IMR-90 (cell line): Measurements from ENCODE around the gene MINAR1. TPM values are rescaled to one million over a fixed set of nuclear protein-coding genes. Genes with fewer than 3 reads are reported as not detected.

ENCODE experiments used
- ATAC-seq: fragments of 200-7000 bp; cut with Tn5 transposase; 2 replicates; pipeline ENCODE4 v1.9.1; 2020; ENCODE audit warnings: low read depth, mild to moderate bottlenecking, moderate library complexity
- BruUV-seq: library from RNA; stranded (reverse); fragments of 400-500 nt; replicated peaks from 2 replicates; lab custom pipeline; 2021; lab: Mats Ljungman, UMichigan
- CTCF ChIA-PET: fragments of 300-600 bp; formaldehyde crosslinking; extraction: SDS; loops from one replicate; lab custom pipeline; 2021; ENCODE audit warnings: antibody characterized with exemption; lab: Yijun Ruan, JAX
- POLR2A ChIA-PET: fragments of 300-600 bp; sonication (Branson Sonifier 250); formaldehyde crosslinking; loops from one replicate; lab custom pipeline; 2022; ENCODE audit warnings: antibody characterized with exemption; ENCODE audit not compliant: unreplicated experiment; lab: Charles Lee
- DNase-seq: peaks from one replicate; pipeline ENCODE4 v3.0.0; 2013
- H2AFZ ChIP-seq: replicated peaks from 2 replicates; pipeline ENCODE3; 2013; ENCODE audit warnings: low read length, mild to moderate bottlenecking; ENCODE audit not compliant: poor library complexity
- H2AK5ac ChIP-seq: 2 replicates; pipeline ENCODE4 v1.6.1; 2013; ENCODE audit warnings: low read depth, low read length, inconsistent platforms
- H2AK9ac ChIP-seq: replicated peaks from 2 replicates; pipeline ENCODE3; 2013; ENCODE audit warnings: mild to moderate bottlenecking, low read depth, low read length, moderate library complexity; ENCODE audit not compliant: poor library complexity
- H2BK120ac ChIP-seq: 2 replicates; pipeline ENCODE4 v1.6.1; 2013; ENCODE audit warnings: low read depth, low read length, inconsistent platforms
- H2BK15ac ChIP-seq: 3 replicates; pipeline ENCODE4 v1.6.1; 2013; ENCODE audit warnings: low read depth, low read length, inconsistent platforms
- H2BK20ac ChIP-seq: 2 replicates; pipeline ENCODE4 v1.6.1; 2013; ENCODE audit warnings: low read depth, mild to moderate bottlenecking, inconsistent platforms, low read length, moderate library complexity
- H2BK5ac ChIP-seq: 2 replicates; pipeline ENCODE4 v1.6.1; 2013; ENCODE audit warnings: mild to moderate bottlenecking, low read depth, low read length, inconsistent platforms; ENCODE audit not compliant: poor library complexity, severe bottlenecking
- H3K14ac ChIP-seq: replicated peaks from 2 replicates; pipeline ENCODE4 v1.6.1; 2013; ENCODE audit warnings: low read depth, low read length, inconsistent platforms
- H3K18ac ChIP-seq: 2 replicates; pipeline ENCODE4 v1.6.1; 2013; ENCODE audit warnings: low read depth, low read length, control low read depth
- H3K23ac ChIP-seq: 2 replicates; pipeline ENCODE4 v1.6.1; 2013; ENCODE audit warnings: low read depth, low read length, inconsistent platforms
- H3K27ac ChIP-seq: 2 replicates; pipeline ENCODE4 v1.5.1; 2013; ENCODE audit warnings: mild to moderate bottlenecking, control low read depth, low read length; ENCODE audit not compliant: insufficient read depth
- H3K27me3 ChIP-seq: 2 replicates; pipeline ENCODE4 v1.6.1; 2013; ENCODE audit warnings: low read length; ENCODE audit not compliant: control insufficient read depth, insufficient read depth
- H3K36me3 ChIP-seq: 2 replicates; pipeline ENCODE4 v1.6.1; 2013; ENCODE audit warnings: low read length, mixed read lengths; ENCODE audit not compliant: control insufficient read depth, insufficient read depth
- H3K4ac ChIP-seq: 2 replicates; pipeline ENCODE4 v1.6.1; 2013; ENCODE audit warnings: low read depth, low read length, inconsistent platforms
- H3K4me1 ChIP-seq: 2 replicates; pipeline ENCODE4 v1.6.1; 2013; ENCODE audit warnings: low read length, mixed read lengths; ENCODE audit not compliant: control insufficient read depth, insufficient read depth
- H3K4me2 ChIP-seq: 2 replicates; pipeline ENCODE4 v1.6.1; 2013; ENCODE audit warnings: low read depth, mild to moderate bottlenecking, control low read depth, low read length, moderate library complexity
- H3K4me3 ChIP-seq: 2 replicates; pipeline ENCODE4 v1.5.1; 2013; ENCODE audit warnings: low read depth, mild to moderate bottlenecking, control low read depth, low read length, moderate library complexity; ENCODE audit not compliant: insufficient read depth
- H3K56ac ChIP-seq: 2 replicates; pipeline ENCODE4 v1.6.1; 2013; ENCODE audit warnings: low read length, inconsistent platforms; ENCODE audit not compliant: insufficient read depth; ENCODE audit errors: extremely low read depth
- H3K79me1 ChIP-seq, 2 experiments: 2 replicates each; pipeline ENCODE4 v1.6.1; 2013; ENCODE audit warnings: low read length in 2 of 2, inconsistent platforms in 1 of 2, low read depth in 1 of 2
- H3K9ac ChIP-seq: 2 replicates; pipeline ENCODE4 v1.6.1; 2013; ENCODE audit warnings: low read depth, low read length, control low read depth
- H3K9me1 ChIP-seq: 2 replicates; pipeline ENCODE4 v1.6.1; 2013; ENCODE audit warnings: low read length, inconsistent platforms; ENCODE audit not compliant: insufficient read depth
- H3K9me3 ChIP-seq: 2 replicates; pipeline ENCODE4 v1.6.1; 2013; ENCODE audit warnings: low read length; ENCODE audit not compliant: control insufficient read depth, insufficient read depth
- H4K20me1 ChIP-seq: 2 replicates; pipeline ENCODE4 v1.6.1; 2013; ENCODE audit warnings: low read length, inconsistent platforms; ENCODE audit not compliant: insufficient read depth
- H4K5ac ChIP-seq: 2 replicates; pipeline ENCODE4 v1.6.1; 2013; ENCODE audit warnings: mild to moderate bottlenecking, low read depth, low read length, control low read depth
- H4K8ac ChIP-seq, 2 experiments: 2 replicates each; pipeline ENCODE4 v1.6.1; 2013; ENCODE audit warnings: low read depth in 2 of 2, low read length in 2 of 2, control low read depth in 1 of 2, inconsistent platforms in 1 of 2
- H4K91ac ChIP-seq: 2 replicates; pipeline ENCODE4 v1.6.1; 2013; ENCODE audit warnings: low read depth, low read length, inconsistent platforms; ENCODE audit not compliant: insufficient read depth
- BHLHE40 ChIP-seq: fragments of 150-350 bp; IDR thresholded peaks from 2 replicates; pipeline ENCODE4 v1.6.1; 2016; ENCODE audit warnings: mild to moderate bottlenecking, low read depth, low read length
- CEBPB ChIP-seq: IDR thresholded peaks from 2 replicates; pipeline ENCODE4 v1.6.1; 2012; ENCODE audit warnings: low read depth, low read length, improper control_type of control experiment
- CHD1 ChIP-seq: IDR thresholded peaks from 2 replicates; pipeline ENCODE4 v1.6.1; 2012; ENCODE audit warnings: low read depth, low read length, improper control_type of control experiment
- CTCF ChIP-seq: conservative IDR thresholded peaks from 2 replicates; pipeline ENCODE4 v1.5.1; 2012; ENCODE audit warnings: mild to moderate bottlenecking, low read depth, low read length, improper control_type of control experiment
- ELK1 ChIP-seq: fragments of 150-350 bp; IDR thresholded peaks from 2 replicates; pipeline ENCODE4 v1.6.1; 2016; ENCODE audit warnings: low read depth, mild to moderate bottlenecking, low read length, moderate library complexity, borderline replicate concordance
- FOS ChIP-seq: fragments of 150-350 bp; IDR thresholded peaks from 2 replicates; pipeline ENCODE4 v1.6.1; 2016; ENCODE audit warnings: low read depth, low read length
- MAFK ChIP-seq: IDR thresholded peaks from 2 replicates; pipeline ENCODE4 v1.6.1; 2012; ENCODE audit warnings: low read depth, low read length, improper control_type of control experiment
- MAZ ChIP-seq: IDR thresholded peaks from 2 replicates; pipeline ENCODE4 v1.6.1; 2012; ENCODE audit warnings: low read depth, mild to moderate bottlenecking, low read length, improper control_type of control experiment, moderate library complexity, borderline replicate concordance
- MXI1 ChIP-seq: IDR thresholded peaks from 2 replicates; pipeline ENCODE4 v1.6.1; 2012; ENCODE audit warnings: low read depth, mild to moderate bottlenecking, low read length, moderate library complexity, borderline replicate concordance
- NFE2L2 ChIP-seq: fragments of 150-350 bp; IDR thresholded peaks from 2 replicates; pipeline ENCODE4 v1.6.1; 2016; ENCODE audit warnings: low read depth, mild to moderate bottlenecking, low read length
- POLR2A ChIP-seq: IDR thresholded peaks from 2 replicates; pipeline ENCODE4 v1.6.1; 2012; ENCODE audit warnings: mild to moderate bottlenecking, low read depth, low read length
- RAD21 ChIP-seq: IDR thresholded peaks from 2 replicates; pipeline ENCODE4 v1.6.1; 2012; ENCODE audit warnings: low read length, improper control_type of control experiment
- RCOR1 ChIP-seq: IDR thresholded peaks from 2 replicates; pipeline ENCODE4 v1.6.1; 2012; ENCODE audit warnings: mild to moderate bottlenecking, low read length, improper control_type of control experiment; ENCODE audit not compliant: insufficient replicate concordance
- RFX5 ChIP-seq: IDR thresholded peaks from 2 replicates; pipeline ENCODE4 v1.8.0; 2012; ENCODE audit warnings: low read depth, mild to moderate bottlenecking, low read length, moderate library complexity
- SMC3 ChIP-seq: fragments of 150-350 bp; IDR thresholded peaks from 2 replicates; pipeline ENCODE4 v1.6.1; 2016; ENCODE audit warnings: low read depth, mild to moderate bottlenecking, antibody characterized with exemption, low read length, moderate library complexity
- WGBS, 2 experiments: methylation state at CpG; one replicate each; pipeline versions ENCODE4 v1.1.5 to v1.1.7; 2013; ENCODE audit warnings: missing lambda C conversion rate in 2 of 2; ENCODE audit not compliant: insufficient read length in 1 of 2; ENCODE audit errors: extremely low coverage in 2 of 2; 5-methylcytosine and 5-hydroxymethylcytosine counted together
- dilution Hi-C: fragments of 300-500 bp; cut with HindIII; formaldehyde crosslinking; loops from one replicate; pipeline ENCODE4 v1.14.3; 2018; ENCODE audit warnings: low sequenced_read_pairs; ENCODE audit not compliant: unreplicated experiment
- in situ Hi-C: fragments of 300-500 bp; cut with MboI; formaldehyde crosslinking; loops from 3 replicates; pipeline ENCODE4 v1.14.3; 2019; ENCODE audit warnings: low sequenced_read_pairs, inconsistent platforms, mixed read lengths
- intact Hi-C: fragments of 100-400 bp; cut with micrococcal nuclease; formaldehyde crosslinking; loops from 2 replicates; pipeline ENCODE4 v1.10.0; 2022
- polyA plus RNA-seq, 3 experiments: library from polyadenylated mRNA; depleted of rRNA; stranded (reverse); fragments of >200 nt; gene quantifications; 2 replicates each; pipeline ENCODE4 v1.2.3, GENCODE V29; 2012; ENCODE audit warnings: low replicate concordance in 1 of 3
- total RNA-seq: library from RNA; depleted of rRNA; stranded (reverse); fragments of >200 nt; gene quantifications from 2 replicates; pipeline ENCODE4 v1.2.3, GENCODE V29; 2012
- TF ChIP-seq, protein P1 (sequence below): fragments of 150-350 bp; IDR thresholded peaks from 2 replicates; pipeline ENCODE4 v1.6.1; 2017; ENCODE audit warnings: mild to moderate bottlenecking, antibody characterized with exemption, low read length, low read depth

The MINAR1 gene
- total and polyA plus RNA-seq, 2 of the 4 experiments (the other 2 are of a cell fraction): 0.65 to 1.6 TPM

DNA sequence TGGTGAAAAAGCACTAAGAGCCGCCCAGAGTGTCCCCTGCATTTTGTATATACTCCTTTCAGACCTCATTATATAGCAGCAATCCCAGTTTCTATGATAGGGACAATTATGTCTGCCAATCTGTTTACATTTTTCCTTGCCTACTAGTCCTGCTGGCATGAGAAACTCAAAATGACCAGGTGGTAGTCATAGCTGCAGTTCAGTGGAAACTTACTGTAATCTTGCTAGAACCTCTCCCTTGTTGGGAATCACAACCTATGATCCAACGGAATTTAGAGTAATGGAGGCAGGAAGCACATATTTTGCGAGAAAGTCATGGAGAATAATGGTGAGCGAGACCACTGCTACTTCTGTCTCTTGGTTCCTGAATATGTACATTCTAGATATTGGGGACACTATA is 28.6 kb upstream of the MINAR1 start:
- Histone ChIP-seq H2BK120ac (no peak overlapping the region), H3K14ac (no peak overlapping the region), H2BK20ac (peak overlapping the region; percentile 52; the same call in 1 of the 2 replicates), H3K27me3 (no peaks in the 10 kb centered on the region), H3K4me3 (no peak overlapping the region), H4K8ac (no peak overlapping the region), H3K4me2 (peak overlapping the region; percentile 26; the same call in 1 of the 2 replicates), H3K4me1 (peaks cover 3% of the 10 kb centered on the region; the same call in 1 of the 2 replicates), H3K9ac (no peak overlapping the region), H3K23ac (no peak overlapping the region), H3K18ac (no peak overlapping the region), H2BK5ac (peak overlapping the region; percentile 15), H3K9me1 (no peaks in the 10 kb centered on the region), H2AFZ (no peak overlapping the region), H3K36me3 (no peaks in the 10 kb centered on the region), H4K91ac (no peak overlapping the region), H3K79me1 (peaks cover 0 to 3% of the 10 kb centered on the region in 2 experiments; a peak in 1 of 4 replicates), H4K20me1 (no peaks in the 10 kb centered on the region), H4K5ac (no peak overlapping the region), H3K56ac (no peak overlapping the region), H3K4ac (no peak overlapping the region), H3K27ac (no peak overlapping the region), H2AK5ac (no peak overlapping the region), H3K9me3 (no peaks in the 10 kb centered on the region), H2BK15ac (no peak overlapping the region), H2AK9ac (no peak overlapping the region)
- in situ Hi-C loops (no loop called here), intact Hi-C loops (no loop called here), dilution Hi-C loops (no loop called here)
- no peak for TF ChIP-seq RCOR1
- no peak for TF ChIP-seq NFE2L2
- TF ChIP-seq RAD21: no peak
- no peak for TF ChIP-seq MXI1
- TF ChIP-seq CTCF: no peak
- no peak for TF ChIP-seq FOS
- TF ChIP-seq, protein P1, sequence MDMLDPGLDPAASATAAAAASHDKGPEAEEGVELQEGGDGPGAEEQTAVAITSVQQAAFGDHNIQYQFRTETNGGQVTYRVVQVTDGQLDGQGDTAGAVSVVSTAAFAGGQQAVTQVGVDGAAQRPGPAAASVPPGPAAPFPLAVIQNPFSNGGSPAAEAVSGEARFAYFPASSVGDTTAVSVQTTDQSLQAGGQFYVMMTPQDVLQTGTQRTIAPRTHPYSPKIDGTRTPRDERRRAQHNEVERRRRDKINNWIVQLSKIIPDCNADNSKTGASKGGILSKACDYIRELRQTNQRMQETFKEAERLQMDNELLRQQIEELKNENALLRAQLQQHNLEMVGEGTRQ: no peak
- no peak for TF ChIP-seq MAFK
- TF ChIP-seq CEBPB: no peak
- no peak for TF ChIP-seq BHLHE40
- no peak for TF ChIP-seq ELK1
- no peak for TF ChIP-seq CHD1
- TF ChIP-seq RFX5: no peak
- no peak for TF ChIP-seq MAZ
- no peak for TF ChIP-seq POLR2A
- TF ChIP-seq SMC3: no peak
- ATAC-seq: peak; percentile 62
- POLR2A ChIA-PET: no interaction called here
- no CpG with 5 or more reads among the region's 4 CpGs for WGBS, 2 experiments
- peak; percentile 67 for DNase-seq
- BruUV-seq: no TSS peak
- CTCF ChIA-PET: no interaction called here
